Measurements from ENCODE around the gene IWS1. TPM values are rescaled to one million over a fixed set of nuclear protein-coding genes. Genes with fewer than 3 reads are reported as not detected.

Gene IWS1
- polyA plus RNA-seq, 10 donors, result 41.6 to 54.7 (median 49.6) TPM

- no peak for DNase-seq
Measured at GRCh38 chr2:127504552-127505430, 21.5 kb downstream of the IWS1 start.

- DNase-seq, result no peak
Measured at GRCh38 chr2:127503491-127503890, 22.8 kb downstream of the IWS1 start.

GRCh38 chr2:127498386-127498785, 27.9 kb downstream of the IWS1 start:
- DNase-seq, result no peak

- no peak for DNase-seq
Measured at GRCh38 chr2:127490283-127490682, 36.0 kb downstream of the IWS1 start.

- no peak for DNase-seq
Measured at GRCh38 chr2:127486247-127487058, 39.8 kb downstream of the IWS1 start.

- DNase-seq, result no peak
Measured at GRCh38 chr2:127485694-127486071, 40.6 kb downstream of the IWS1 start.

- DNase-seq, result no peak
Measured at GRCh38 chr2:127485051-127485693, 41.1 kb downstream of the IWS1 start.

GRCh38 chr2:127482031-127482430, 44.3 kb downstream of the IWS1 start:
- DNase-seq, result no peak

GRCh38 chr2:127479866-127480743, 46.2 kb downstream of the IWS1 start:
- no peak for DNase-seq

GRCh38 chr2:127479219-127479825, 47.0 kb downstream of the IWS1 start:
- peak; percentile 57 to 76 (median 66) for DNase-seq

- DNase-seq, result no peak
Measured at GRCh38 chr2:127475788-127476187, 50.5 kb downstream of the IWS1 start.

GRCh38 chr2:127472268-127472667, 54.0 kb downstream of the IWS1 start:
- DNase-seq, result no peak

- no peak for DNase-seq
Measured at GRCh38 chr2:127471286-127471988, 54.9 kb downstream of the IWS1 start.

GRCh38 chr2:127469974-127470373, 56.3 kb downstream of the IWS1 start:
- no peak for DNase-seq

GRCh38 chr2:127469051-127469450, 57.2 kb downstream of the IWS1 start:
- no peak for DNase-seq

- no peak for DNase-seq
Measured at GRCh38 chr2:127465258-127465657, 61.0 kb downstream of the IWS1 start.

- DNase-seq, result no peak
Measured at GRCh38 chr2:127464470-127465257, 61.6 kb downstream of the IWS1 start.

GRCh38 chr2:127463155-127463991, 62.9 kb downstream of the IWS1 start:
- DNase-seq, result peak in 2 of 3 donors; percentile 30 to 72
